Camera-type eye (tissue), 1 donor: Measurements from ENCODE around the gene PLA1A. TPM values are rescaled to one million over a fixed set of nuclear protein-coding genes. Genes with fewer than 3 reads are reported as not detected.

ENCODE experiments used
- total RNA-seq: library from RNA; depleted of rRNA; stranded (reverse); fragments of >200 nt; gene quantifications from one replicate; pipeline ENCODE4 v1.2.3, GENCODE V29; 2014

The PLA1A gene, protein sequence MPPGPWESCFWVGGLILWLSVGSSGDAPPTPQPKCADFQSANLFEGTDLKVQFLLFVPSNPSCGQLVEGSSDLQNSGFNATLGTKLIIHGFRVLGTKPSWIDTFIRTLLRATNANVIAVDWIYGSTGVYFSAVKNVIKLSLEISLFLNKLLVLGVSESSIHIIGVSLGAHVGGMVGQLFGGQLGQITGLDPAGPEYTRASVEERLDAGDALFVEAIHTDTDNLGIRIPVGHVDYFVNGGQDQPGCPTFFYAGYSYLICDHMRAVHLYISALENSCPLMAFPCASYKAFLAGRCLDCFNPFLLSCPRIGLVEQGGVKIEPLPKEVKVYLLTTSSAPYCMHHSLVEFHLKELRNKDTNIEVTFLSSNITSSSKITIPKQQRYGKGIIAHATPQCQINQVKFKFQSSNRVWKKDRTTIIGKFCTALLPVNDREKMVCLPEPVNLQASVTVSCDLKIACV
- total RNA-seq, result 1.3 TPM

DNA sequence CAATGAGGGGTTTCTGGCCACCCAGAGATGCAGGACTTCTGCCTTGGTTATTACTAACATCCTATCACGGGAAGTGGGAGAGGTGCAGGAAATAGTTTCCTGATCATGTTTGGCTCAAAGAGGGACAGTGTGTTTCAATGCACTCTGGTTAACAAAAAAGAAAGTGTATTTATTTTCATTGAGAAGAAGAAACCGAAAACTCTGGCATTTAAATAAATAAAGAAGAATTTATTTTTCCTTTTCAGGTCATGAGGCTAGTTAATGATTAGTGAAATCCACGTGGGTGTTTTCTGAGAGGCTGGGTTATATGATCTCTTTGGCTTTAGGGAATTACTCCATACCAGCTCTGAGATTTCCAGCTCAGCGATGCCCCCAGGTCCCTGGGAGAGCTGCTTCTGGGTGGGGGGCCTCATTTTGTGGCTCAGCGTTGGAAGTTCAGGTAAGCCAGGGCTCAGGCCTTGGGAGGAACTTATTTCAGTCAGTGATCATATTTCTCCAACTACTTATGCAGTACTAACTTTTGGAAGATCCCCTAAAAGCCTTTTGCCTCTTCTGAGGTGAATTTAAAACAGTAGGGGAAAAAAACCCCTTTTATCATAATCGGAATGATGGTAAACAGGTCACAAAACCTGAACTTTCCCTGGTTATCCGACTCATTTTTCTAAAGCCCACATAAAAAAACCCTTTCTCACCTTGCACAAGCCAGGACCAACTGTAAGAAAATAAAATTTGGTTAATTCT lies at the start of gene PLA1A:
PLA1A (plus strand) TSS at position 338 of the 741 bp plus-strand sequence; CDS start at position 367, 29 bp downstream.

DNA sequence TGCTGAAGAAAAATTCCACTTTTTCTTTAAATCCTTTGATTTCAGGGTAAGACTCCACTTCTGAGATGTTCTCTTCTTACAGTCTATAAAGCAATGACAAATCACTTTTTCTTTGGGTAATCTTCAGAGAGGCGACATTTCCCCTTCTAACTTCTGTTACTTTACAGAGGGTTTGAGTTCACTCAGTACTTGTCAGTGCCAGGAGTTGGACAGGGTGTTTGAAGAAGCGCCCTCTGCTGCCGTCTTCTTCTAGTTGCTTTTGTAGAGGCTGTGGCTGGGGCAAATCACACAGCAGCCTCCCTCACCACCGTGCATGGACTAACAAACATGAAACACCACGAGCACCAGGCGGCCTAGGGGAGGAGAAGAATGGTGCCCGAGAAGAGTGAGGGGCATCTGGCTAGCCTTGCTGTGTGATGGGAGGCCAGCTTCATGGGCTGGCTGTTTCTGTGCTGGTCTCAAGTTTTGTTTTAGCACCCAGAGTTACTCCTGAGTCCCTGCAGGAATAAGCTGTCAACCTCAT lies 38.2 kb upstream of the PLA1A start, which contains the start of gene CD80:
CD80 (minus strand) TSS at position 174 of the 523 bp plus-strand sequence. CDS start 1,886 bp downstream, outside the sequence.

DNA sequence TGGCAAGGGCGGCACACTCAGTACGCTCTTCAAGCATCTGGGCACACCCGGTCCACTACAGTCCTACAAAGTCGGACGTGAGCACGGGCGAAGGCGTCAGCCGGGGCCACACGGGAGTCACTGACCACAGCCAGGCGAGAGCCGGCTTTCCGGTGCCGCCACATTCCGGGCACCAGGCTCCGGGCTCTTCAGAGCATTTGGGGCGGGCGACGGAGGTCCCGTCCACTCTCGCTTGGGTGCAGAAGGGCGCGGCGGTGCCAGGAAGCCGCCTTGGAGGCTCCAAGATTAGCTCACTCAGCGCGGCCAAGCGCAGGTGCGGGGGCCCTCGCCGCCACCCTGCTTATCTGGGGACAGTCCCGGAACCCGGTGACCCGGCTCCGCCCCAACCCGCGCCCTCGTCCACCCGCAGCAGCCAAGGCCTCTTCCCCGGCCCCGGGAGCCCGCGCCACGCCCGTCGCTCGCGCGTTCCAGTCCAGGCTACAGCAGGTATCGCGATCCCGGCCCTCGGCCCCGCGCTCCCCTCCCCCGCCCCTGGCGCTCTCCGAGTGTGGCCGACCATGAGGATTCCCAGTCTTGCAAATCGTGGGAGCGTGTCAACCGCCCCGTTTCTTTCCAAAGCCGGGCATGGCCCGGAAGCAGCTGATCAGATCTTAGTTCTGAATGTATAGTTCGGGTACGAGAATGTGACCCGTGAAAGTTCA lies 18.2 kb upstream of the PLA1A start, which contains the start of gene ADPRH:
ADPRH (plus strand) TSS at position 127 of the 701 bp plus-strand sequence. CDS start 2,678 bp downstream, outside the sequence.

DNA sequence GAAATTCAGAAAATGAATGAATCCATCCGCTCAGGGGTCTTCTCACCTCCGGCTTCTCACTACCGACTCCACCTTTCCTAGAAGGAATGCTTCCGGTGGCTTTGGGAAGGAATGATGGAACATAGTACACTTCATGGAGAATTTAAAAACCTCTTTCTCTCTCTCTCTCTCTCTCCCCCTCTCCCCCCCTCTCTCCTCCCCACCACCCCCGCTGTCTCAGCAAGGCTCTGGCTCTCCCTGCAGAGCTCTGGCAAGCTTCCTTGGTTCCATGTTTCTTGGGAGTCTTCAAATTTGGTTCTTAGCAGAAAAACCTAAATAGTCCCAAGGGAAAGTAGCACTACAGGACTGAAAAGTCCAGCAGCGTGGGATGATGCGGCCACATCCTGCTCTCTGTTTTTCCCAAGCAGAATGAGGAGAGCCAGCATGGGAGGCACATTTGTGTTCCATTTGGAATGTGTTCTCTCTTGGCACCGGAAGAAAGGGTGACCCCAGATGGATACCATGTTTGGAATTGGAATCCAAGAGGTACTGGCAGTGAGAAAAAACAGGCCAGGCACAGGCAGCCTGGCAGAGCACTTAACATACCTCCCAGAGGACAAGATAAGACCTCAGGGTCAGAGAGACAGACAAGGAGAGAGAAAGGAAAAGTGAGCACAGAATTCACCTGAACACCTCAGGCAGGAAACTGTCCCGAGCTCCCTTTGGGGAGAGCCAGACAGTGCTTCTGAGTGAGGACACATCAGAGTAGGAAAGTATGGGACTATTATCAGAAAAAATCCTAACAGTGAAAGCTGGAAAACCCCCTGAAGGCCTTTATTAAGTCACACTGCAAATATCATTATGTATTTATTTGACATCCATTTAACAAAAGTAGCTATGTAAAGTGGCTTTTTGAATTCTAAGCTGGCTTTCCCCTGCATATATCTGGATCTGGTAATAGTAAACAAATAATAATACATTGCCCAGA lies 63.1 kb downstream of the PLA1A start, which contains the start of gene POPDC2:
POPDC2 (minus strand) TSS at position 116 of the 967 bp plus-strand sequence. CDS start 166 bp downstream, outside the sequence.

DNA sequence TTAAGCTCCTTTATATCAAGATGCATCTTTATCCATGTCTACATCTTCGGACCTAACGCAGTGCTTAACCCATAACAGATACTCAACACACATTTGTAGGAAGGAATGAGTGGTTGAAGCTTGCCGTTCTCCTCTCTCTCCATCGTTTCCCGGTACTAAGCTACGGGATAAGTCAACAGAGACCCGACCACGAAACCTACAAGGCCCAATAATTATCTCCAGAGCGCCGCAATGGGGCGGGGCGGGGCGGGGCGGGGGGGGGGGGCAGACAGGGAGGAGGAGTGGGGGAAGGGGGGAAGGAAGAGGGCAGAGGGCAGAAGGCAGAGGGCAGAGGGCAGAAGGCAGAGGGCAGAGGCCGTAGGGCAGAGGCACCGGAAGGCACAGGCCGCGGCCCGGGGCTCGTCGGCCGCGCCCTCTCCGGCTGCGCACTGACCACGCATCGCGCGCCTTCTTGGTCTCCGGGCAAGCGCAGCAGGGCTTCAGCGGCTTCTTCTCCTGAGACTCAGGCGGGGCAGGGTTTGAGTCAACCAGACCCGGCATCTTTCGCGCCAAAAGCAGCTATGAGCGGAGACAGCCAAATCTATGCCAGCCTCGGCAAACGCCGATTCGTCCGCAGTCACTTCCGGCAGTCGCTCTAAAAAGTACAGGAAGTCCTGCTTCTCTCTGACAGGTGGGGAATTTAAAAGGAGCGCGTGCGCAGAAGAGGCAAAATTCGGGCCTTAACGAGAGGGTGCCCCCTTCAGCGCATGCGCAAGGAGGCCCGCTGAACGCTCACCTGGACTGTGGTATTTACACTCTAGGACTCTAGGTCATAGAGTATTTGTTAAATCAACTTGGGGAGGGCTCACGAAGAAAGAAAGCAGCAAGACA lies 79.3 kb downstream of the PLA1A start, which contains the start of gene COX17:
COX17 (minus strand) TSS at position 636 of the 870 bp plus-strand sequence; CDS start at position 540, 96 bp downstream.

Other genes starting within 250 kb of the PLA1A start
- gene TMEM39A, start 134.3 kb upstream of the PLA1A start, total RNA-seq, result 70.2 TPM
- gene POGLUT1, start 128.9 kb upstream of the PLA1A start, total RNA-seq, result 21.7 TPM
- gene TIMMDC1, start 99.3 kb upstream of the PLA1A start, total RNA-seq, result 35.7 TPM
- 0.77 TPM for gene CD80, start 38.3 kb upstream of the PLA1A start, total RNA-seq
- 3.4 TPM for gene ADPRH, start 18.4 kb upstream of the PLA1A start, total RNA-seq
- 2.4 TPM for gene POPDC2, start 62.7 kb downstream of the PLA1A start, total RNA-seq
- 16.9 TPM for gene COX17, start 79.5 kb downstream of the PLA1A start, total RNA-seq
- gene CFAP91, start 105.1 kb downstream of the PLA1A start, total RNA-seq, result 7.3 TPM
- 0.38 TPM for gene NR1I2, start 184.2 kb downstream of the PLA1A start, total RNA-seq